ENCODE results near the gene WSCD2. TPM values are rescaled to one million over a fixed set of nuclear protein-coding genes. Genes with fewer than 3 reads are reported as not detected.

Gene WSCD2
- total RNA-seq, 1 donor from 2014 or later = not detected

- Mint-ChIP-seq H3K27ac (no peak overlapping the region), H3K36me3 (ENCODE audit: insufficient read depth) (no peaks in the 10 kb centered on the region), H3K27me3 (peaks cover 37% of the 10 kb centered on the region), H3K4me1 (ENCODE audit: low read depth) (no peaks in the 10 kb centered on the region), H3K4me3 (ENCODE audit: low read depth) (no peak overlapping the region), H3K9me3 (ENCODE audit: low read depth) (no peaks in the 10 kb centered on the region)
- DNase-seq (ENCODE audit: low spot score, unreplicated experiment) = no peak
- no peak for TF ChIP-seq CTCF (IDR thresholded peaks at IDR 0.05; ENCODE audit: unreplicated experiment)
Observed at GRCh38 chr12:108180255-108181094, 51.4 kb downstream of the WSCD2 start.

DNA sequence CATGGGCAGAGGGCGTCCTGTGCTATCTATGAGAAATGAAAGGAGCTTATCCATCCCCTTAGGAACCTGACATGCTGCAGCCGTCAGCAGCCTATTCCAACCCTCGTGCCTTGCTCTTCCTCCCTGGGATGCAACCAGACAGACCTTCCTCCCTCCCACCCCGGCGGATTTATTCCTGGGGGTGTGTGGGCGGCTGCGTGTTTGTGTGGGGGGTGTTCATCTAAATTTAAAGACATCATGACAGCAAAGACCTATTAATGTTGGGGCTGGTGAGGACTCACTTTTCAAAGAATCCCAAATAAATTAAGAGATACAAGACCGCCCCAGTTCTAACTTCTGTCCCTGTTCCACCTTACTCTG lies 52.0 kb downstream of the WSCD2 start:
- H3K27ac Mint-ChIP-seq = no peak overlapping the region
- peaks cover 40% of the 10 kb centered on the region for H3K27me3 Mint-ChIP-seq
- H3K4me3 Mint-ChIP-seq (ENCODE audit: low read depth) = no peak overlapping the region
- no peak for DNase-seq (ENCODE audit: low spot score, unreplicated experiment)
- H3K9me3 Mint-ChIP-seq (ENCODE audit: low read depth) = no peaks in the 10 kb centered on the region
- H3K4me1 Mint-ChIP-seq (ENCODE audit: low read depth) = no peaks in the 10 kb centered on the region
- TF ChIP-seq CTCF (IDR thresholded peaks at IDR 0.05; ENCODE audit: unreplicated experiment) = no peak
- no peaks in the 10 kb centered on the region for H3K36me3 Mint-ChIP-seq (ENCODE audit: insufficient read depth)

- Mint-ChIP-seq H3K36me3 (ENCODE audit: insufficient read depth) (no peaks in the 10 kb centered on the region), H3K4me1 (ENCODE audit: low read depth) (no peaks in the 10 kb centered on the region), H3K27ac (no peak overlapping the region), H3K27me3 (peaks cover 46% of the 10 kb centered on the region), H3K4me3 (ENCODE audit: low read depth) (no peak overlapping the region), H3K9me3 (ENCODE audit: low read depth) (no peaks in the 10 kb centered on the region)
- TF ChIP-seq CTCF (IDR thresholded peaks at IDR 0.05; ENCODE audit: unreplicated experiment) = no peak
- DNase-seq (ENCODE audit: low spot score, unreplicated experiment) = no peak
Observed at GRCh38 chr12:108182096-108182495, 53.0 kb downstream of the WSCD2 start.

GRCh38 chr12:108185002-108185401 lies 55.9 kb downstream of the WSCD2 start:
- Mint-ChIP-seq H3K27me3 (peaks cover 50% of the 10 kb centered on the region), H3K9me3 (ENCODE audit: low read depth) (no peaks in the 10 kb centered on the region), H3K4me3 (ENCODE audit: low read depth) (no peak overlapping the region), H3K4me1 (ENCODE audit: low read depth) (no peaks in the 10 kb centered on the region), H3K27ac (no peak overlapping the region), H3K36me3 (ENCODE audit: insufficient read depth) (no peaks in the 10 kb centered on the region)
- DNase-seq (ENCODE audit: low spot score, unreplicated experiment) = no peak
- TF ChIP-seq CTCF (IDR thresholded peaks at IDR 0.05; ENCODE audit: unreplicated experiment) = no peak

DNA sequence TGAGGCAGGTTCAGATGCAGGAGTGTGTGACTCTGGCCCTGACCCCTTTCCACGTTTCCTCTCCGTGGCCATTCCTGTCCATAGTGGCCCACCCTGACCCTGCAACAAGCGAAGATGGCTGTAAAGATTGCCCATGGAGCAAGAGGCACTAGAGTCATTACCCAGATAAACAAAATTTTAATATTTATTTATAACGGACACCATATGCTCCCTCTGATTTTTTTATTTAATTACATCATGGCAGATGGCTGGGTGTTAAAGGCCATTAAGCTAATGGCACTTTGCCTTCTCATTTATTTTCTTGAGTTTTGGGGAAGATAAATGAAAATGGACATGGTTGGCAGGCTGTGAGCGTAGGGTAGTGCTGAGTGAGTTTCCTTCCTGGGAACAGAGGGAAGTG lies 58.7 kb downstream of the WSCD2 start:
- H3K9me3 Mint-ChIP-seq (ENCODE audit: low read depth) = no peaks in the 10 kb centered on the region

More for the DNA sequence above, 58.7 kb downstream of the WSCD2 start:
- no peaks in the 10 kb centered on the region for H3K4me1 Mint-ChIP-seq (ENCODE audit: low read depth)
- H3K27ac Mint-ChIP-seq = no peak overlapping the region
- no peak for TF ChIP-seq CTCF (IDR thresholded peaks at IDR 0.05; ENCODE audit: unreplicated experiment)
- peaks cover 46% of the 10 kb centered on the region for H3K27me3 Mint-ChIP-seq
- DNase-seq (ENCODE audit: low spot score, unreplicated experiment) = no peak
- H3K36me3 Mint-ChIP-seq (ENCODE audit: insufficient read depth) = no peaks in the 10 kb centered on the region
- no peak overlapping the region for H3K4me3 Mint-ChIP-seq (ENCODE audit: low read depth)
